H9 (cell line): ENCODE results near the gene CORO2B. TPM values are rescaled to one million over a fixed set of nuclear protein-coding genes. Genes with fewer than 3 reads are reported as not detected.

ENCODE experiments used
- DNase-seq: peaks from one replicate; pipeline ENCODE4 v3.0.0-alpha.2; 2017
- H2AFZ ChIP-seq: one replicate; pipeline ENCODE4 v1.6.1; 2013; ENCODE audit warnings: mild to moderate bottlenecking, low read length, control low read depth, moderate library complexity
- H2AK5ac ChIP-seq: 2 replicates; pipeline ENCODE4 v1.6.1; 2013; ENCODE audit warnings: low read length, control low read depth, mixed read lengths; ENCODE audit not compliant: insufficient read length
- H2BK120ac ChIP-seq: one replicate; pipeline ENCODE4 v1.6.1; 2013; ENCODE audit warnings: low read depth, mild to moderate bottlenecking, low read length, control low read depth, inconsistent platforms; ENCODE audit not compliant: poor library complexity, severe bottlenecking
- H2BK12ac ChIP-seq: 2 replicates; pipeline ENCODE4 v1.6.1; 2013; ENCODE audit warnings: low read length, control low read depth, mixed read lengths, low read depth; ENCODE audit not compliant: insufficient read length
- H2BK15ac ChIP-seq: 2 replicates; pipeline ENCODE4 v1.6.1; 2013; ENCODE audit warnings: low read depth, low read length, control low read depth
- H2BK20ac ChIP-seq: one replicate; pipeline ENCODE4 v1.6.1; 2013; ENCODE audit warnings: low read depth, mild to moderate bottlenecking, low read length, control low read depth, inconsistent platforms; ENCODE audit not compliant: poor library complexity, severe bottlenecking
- H2BK5ac ChIP-seq: 2 replicates; pipeline ENCODE4 v1.6.1; 2013; ENCODE audit warnings: low read length, control low read depth, mixed read lengths; ENCODE audit not compliant: insufficient read length
- H3K14ac ChIP-seq: 2 replicates; pipeline ENCODE4 v1.6.1; 2013; ENCODE audit warnings: low read length, control low read depth; ENCODE audit not compliant: insufficient read depth
- H3K18ac ChIP-seq: 2 replicates; pipeline ENCODE4 v1.6.1; 2013; ENCODE audit warnings: low read depth, mild to moderate bottlenecking, mixed read lengths, low read length, control low read depth; ENCODE audit not compliant: insufficient read length
- H3K23ac ChIP-seq: 2 replicates; pipeline ENCODE4 v1.6.1; 2013; ENCODE audit warnings: low read length, control low read depth, mixed read lengths, low read depth; ENCODE audit not compliant: insufficient read length
- H3K23me2 ChIP-seq: 2 replicates; pipeline ENCODE4 v1.6.1; 2013; ENCODE audit warnings: low read depth, mild to moderate bottlenecking, mixed read lengths, low read length, control low read depth; ENCODE audit not compliant: insufficient read length, poor library complexity, severe bottlenecking
- H3K27ac ChIP-seq: 2 replicates; pipeline ENCODE4 v1.5.1; 2013; ENCODE audit warnings: low read length, control low read depth, mixed read lengths, low read depth; ENCODE audit not compliant: insufficient read length
- H3K27me3 ChIP-seq: 2 replicates; pipeline ENCODE4 v1.6.1; 2013; ENCODE audit warnings: low read length, control low read depth, inconsistent platforms; ENCODE audit not compliant: insufficient read depth
- H3K4ac ChIP-seq: 2 replicates; pipeline ENCODE4 v1.6.1; 2013; ENCODE audit warnings: low read depth, mild to moderate bottlenecking, control low read depth, inconsistent platforms, low read length, moderate library complexity
- H3K4me1 ChIP-seq: 2 replicates; pipeline ENCODE4 v1.6.1; 2013; ENCODE audit warnings: low read length, control low read depth, inconsistent platforms; ENCODE audit not compliant: insufficient read depth
- H3K4me2 ChIP-seq: 2 replicates; pipeline ENCODE4 v1.6.1; 2013; ENCODE audit warnings: low read length, control low read depth, mixed read lengths; ENCODE audit not compliant: insufficient read length, insufficient read depth
- H3K56ac ChIP-seq: 2 replicates; pipeline ENCODE4 v1.6.1; 2013; ENCODE audit warnings: low read depth, mild to moderate bottlenecking, mixed read lengths, low read length, control low read depth; ENCODE audit not compliant: insufficient read length
- H3K79me1 ChIP-seq: 2 replicates; pipeline ENCODE4 v1.6.1; 2013; ENCODE audit warnings: low read depth, mild to moderate bottlenecking, moderate library complexity, low read length, control low read depth, inconsistent platforms; ENCODE audit not compliant: insufficient read depth, poor library complexity, severe bottlenecking
- H3K79me2 ChIP-seq: 2 replicates; pipeline ENCODE4 v1.6.1; 2013; ENCODE audit warnings: low read length, control low read depth, inconsistent platforms; ENCODE audit not compliant: insufficient read depth
- H3K9ac ChIP-seq: 2 replicates; pipeline ENCODE4 v1.6.1; 2013; ENCODE audit warnings: low read length, control low read depth, mixed read lengths; ENCODE audit not compliant: insufficient read length; ENCODE audit errors: extremely low read depth
- H3K9me3 ChIP-seq: one replicate; pipeline ENCODE4 v1.6.1; 2013; ENCODE audit warnings: low read depth, low read length, inconsistent platforms; ENCODE audit not compliant: control insufficient read depth
- H3T11ph ChIP-seq: one replicate; pipeline ENCODE4 v1.6.1; 2013; ENCODE audit warnings: mild to moderate bottlenecking, low read length, control low read depth, inconsistent platforms
- H4K20me1 ChIP-seq: one replicate; pipeline ENCODE4 v1.6.1; 2013; ENCODE audit not compliant: control insufficient read depth, insufficient read length, insufficient read depth
- H4K5ac ChIP-seq: 2 replicates; pipeline ENCODE4 v1.6.1; 2013; ENCODE audit warnings: low read depth, mild to moderate bottlenecking, mixed read lengths, low read length, control low read depth; ENCODE audit not compliant: insufficient read length
- H4K8ac ChIP-seq: replicated peaks from 2 replicates; pipeline ENCODE4 v1.6.1; 2013; ENCODE audit warnings: low read length, control low read depth, mixed read lengths, low read depth; ENCODE audit not compliant: insufficient read length
- H4K91ac ChIP-seq: 2 replicates; pipeline ENCODE4 v1.6.1; 2013; ENCODE audit warnings: low read depth, mild to moderate bottlenecking, moderate library complexity, mixed read lengths, low read length, control low read depth; ENCODE audit not compliant: insufficient read length
- H3K27ac Mint-ChIP-seq, 3 experiments: 2 replicates in 2 of 3; 3 replicates in 1 of 3; pipeline ENCODE4 v1.8.0; 2020 to 2021; ENCODE audit warnings: mixed read lengths in 3 of 3, mild to moderate bottlenecking in 1 of 3, moderate library complexity in 1 of 3
- H3K27me3 Mint-ChIP-seq: 2 replicates; pipeline ENCODE4 v1.8.0; 2021; ENCODE audit warnings: low read depth, mild to moderate bottlenecking, moderate library complexity, mixed read lengths
- H3K36me3 Mint-ChIP-seq, 3 experiments: 2 replicates in 2 of 3; 3 replicates in 1 of 3; pipeline ENCODE4 v1.8.0; 2020 to 2021; ENCODE audit warnings: low read depth in 3 of 3, mixed read lengths in 3 of 3; ENCODE audit not compliant: insufficient read depth in 1 of 3
- H3K4me1 Mint-ChIP-seq, 2 experiments: 2 replicates each; pipeline ENCODE4 v1.8.0; 2020; ENCODE audit warnings: mixed read lengths in 2 of 2
- H3K4me3 Mint-ChIP-seq, 2 experiments: 2 replicates in 1 of 2; 3 replicates in 1 of 2; pipeline ENCODE4 v1.8.0; 2020 to 2021; ENCODE audit warnings: mild to moderate bottlenecking in 2 of 2, mixed read lengths in 2 of 2, moderate library complexity in 1 of 2
- H3K9me3 Mint-ChIP-seq, 2 experiments: 2 replicates in 1 of 2; 3 replicates in 1 of 2; pipeline ENCODE4 v1.8.0; 2020; ENCODE audit warnings: mild to moderate bottlenecking in 2 of 2, mixed read lengths in 2 of 2, moderate library complexity in 1 of 2
- WGBS: extraction: QIAGEN DNeasy Blood & Tissue Kit; methylation state at CpG from one replicate; pipeline ENCODE4 v1.1.7; 2013; ENCODE audit warnings: missing lambda C conversion rate, low lambda C conversion rate, mixed read lengths; ENCODE audit not compliant: insufficient read length; ENCODE audit errors: extremely low coverage; 5-methylcytosine and 5-hydroxymethylcytosine counted together
- total RNA-seq: library from RNA; stranded (reverse); gene quantifications from 2 replicates; pipeline ENCODE4 v1.2.1, GENCODE V29; 2021
- TF ChIP-seq, protein P1 (sequence below): fragments of 200-600 bp; sonication (generic); conservative IDR thresholded peaks from 3 replicates; pipeline ENCODE4 v1.8.0; 2021; ENCODE audit warnings: antibody characterized with exemption, mild to moderate bottlenecking

Gene CORO2B
- total RNA-seq, 1 experiment from 2014 or later: 3.1 TPM

DNA sequence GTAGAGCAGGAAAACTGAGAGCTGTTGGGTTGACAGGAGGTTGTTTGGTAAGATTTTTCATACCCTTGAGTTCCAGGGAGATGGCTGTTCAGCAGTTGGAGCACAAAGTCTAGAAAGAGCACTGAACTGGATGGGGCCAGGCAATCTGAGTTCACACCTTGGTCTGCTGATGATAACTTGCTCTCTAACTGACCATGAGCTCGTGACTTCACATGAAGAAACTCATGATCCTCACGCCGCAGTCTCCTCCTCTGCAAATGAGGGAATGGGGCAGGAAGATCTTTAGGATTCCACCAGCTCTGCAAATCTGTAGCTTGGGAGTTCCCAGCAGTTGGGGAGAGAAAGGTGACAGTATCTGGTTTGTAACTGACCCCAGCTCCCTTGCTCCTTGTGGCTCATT, 33.7 kb downstream of the CORO2B start:
- WGBS: no CpG with 5 or more reads among the region's 3 CpGs

More for the DNA sequence above, 33.7 kb downstream of the CORO2B start:
- H2AFZ ChIP-seq: no peak overlapping the region
- H3K79me1 ChIP-seq: no peaks in the 10 kb centered on the region
- no peak overlapping the region for H3K27ac ChIP-seq
- no peak overlapping the region for H2AK5ac ChIP-seq
- peaks cover 50 to 59% of the 10 kb centered on the region in 2 experiments for H3K4me1 Mint-ChIP-seq
- H3K4me1 ChIP-seq: peaks cover 14% of the 10 kb centered on the region; the same call in 1 of the 2 replicates
- no peaks in the 10 kb centered on the region for H3K23me2 ChIP-seq
- no peak overlapping the region for H4K8ac ChIP-seq
- H3K4me3 Mint-ChIP-seq: no peak overlapping the region
- no peak overlapping the region for H4K5ac ChIP-seq
- H3K9me3 Mint-ChIP-seq: no peaks in the 10 kb centered on the region
- H3K36me3 Mint-ChIP-seq: peaks cover 0 to 4% (median 0%) of the 10 kb centered on the region in 3 experiments; a peak in 1 of 7 replicates
- no peak overlapping the region for H3K14ac ChIP-seq
- H3K27me3 ChIP-seq: no peaks in the 10 kb centered on the region
- no peak overlapping the region for H3K56ac ChIP-seq
- DNase-seq: no peak
- no peak overlapping the region for H2BK12ac ChIP-seq
- H3K23ac ChIP-seq: no peak overlapping the region
- TF ChIP-seq, protein P1, sequence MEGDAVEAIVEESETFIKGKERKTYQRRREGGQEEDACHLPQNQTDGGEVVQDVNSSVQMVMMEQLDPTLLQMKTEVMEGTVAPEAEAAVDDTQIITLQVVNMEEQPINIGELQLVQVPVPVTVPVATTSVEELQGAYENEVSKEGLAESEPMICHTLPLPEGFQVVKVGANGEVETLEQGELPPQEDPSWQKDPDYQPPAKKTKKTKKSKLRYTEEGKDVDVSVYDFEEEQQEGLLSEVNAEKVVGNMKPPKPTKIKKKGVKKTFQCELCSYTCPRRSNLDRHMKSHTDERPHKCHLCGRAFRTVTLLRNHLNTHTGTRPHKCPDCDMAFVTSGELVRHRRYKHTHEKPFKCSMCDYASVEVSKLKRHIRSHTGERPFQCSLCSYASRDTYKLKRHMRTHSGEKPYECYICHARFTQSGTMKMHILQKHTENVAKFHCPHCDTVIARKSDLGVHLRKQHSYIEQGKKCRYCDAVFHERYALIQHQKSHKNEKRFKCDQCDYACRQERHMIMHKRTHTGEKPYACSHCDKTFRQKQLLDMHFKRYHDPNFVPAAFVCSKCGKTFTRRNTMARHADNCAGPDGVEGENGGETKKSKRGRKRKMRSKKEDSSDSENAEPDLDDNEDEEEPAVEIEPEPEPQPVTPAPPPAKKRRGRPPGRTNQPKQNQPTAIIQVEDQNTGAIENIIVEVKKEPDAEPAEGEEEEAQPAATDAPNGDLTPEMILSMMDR: no peak
- no peaks in the 10 kb centered on the region for H3K9me3 ChIP-seq
- no peaks in the 10 kb centered on the region for H3K79me2 ChIP-seq
- H4K20me1 ChIP-seq: no peaks in the 10 kb centered on the region
- H3K9ac ChIP-seq: no peak overlapping the region
- no peak overlapping the region for H3K27ac Mint-ChIP-seq
- H3K27me3 Mint-ChIP-seq: peaks cover 15% of the 10 kb centered on the region
- no peak overlapping the region for H3K4ac ChIP-seq
- no peak overlapping the region for H3K18ac ChIP-seq
- H2BK20ac ChIP-seq: no peak overlapping the region
- H2BK15ac ChIP-seq: no peak overlapping the region
- H4K91ac ChIP-seq: no peak overlapping the region
- H3T11ph ChIP-seq: no peak overlapping the region
- H2BK5ac ChIP-seq: no peak overlapping the region
- no peak overlapping the region for H3K4me2 ChIP-seq
- no peak overlapping the region for H2BK120ac ChIP-seq
